Measurements from ENCODE around the gene SLC1A3.

Gene SLC1A3

GRCh38 chr5:36690041-36690961 lies 83.9 kb downstream of the SLC1A3 start:
- DNase-seq: peak; percentile 76 to 83

GRCh38 chr5:36691226-36691625 lies 84.8 kb downstream of the SLC1A3 start:
- DNase-seq: no peak

GRCh38 chr5:36691696-36692371 lies 85.4 kb downstream of the SLC1A3 start:
- no peak for DNase-seq

- DNase-seq: peak; percentile 50 to 66
These were observed 86.7 kb downstream of the SLC1A3 start for GRCh38 chr5:36692791-36693763.

GRCh38 chr5:36694351-36694750 lies 87.9 kb downstream of the SLC1A3 start:
- DNase-seq: no peak

GRCh38 chr5:36696059-36696673 lies 89.8 kb downstream of the SLC1A3 start:
- peak; percentile 38 to 49 for DNase-seq

GRCh38 chr5:36698031-36698430 lies 91.6 kb downstream of the SLC1A3 start:
- DNase-seq: no peak

- no peak for DNase-seq
These were observed 94.8 kb downstream of the SLC1A3 start for GRCh38 chr5:36701085-36701698.

- DNase-seq: no peak
These were observed 96.9 kb downstream of the SLC1A3 start for GRCh38 chr5:36703245-36703860.

GRCh38 chr5:36704131-36704530 lies 97.7 kb downstream of the SLC1A3 start:
- DNase-seq: no peak

GRCh38 chr5:36705055-36705454 lies 98.6 kb downstream of the SLC1A3 start:
- no peak for DNase-seq

- no peak for DNase-seq
These were observed 100.3 kb downstream of the SLC1A3 start for GRCh38 chr5:36706662-36707061.

- no peak for DNase-seq
These were observed 102.6 kb downstream of the SLC1A3 start for GRCh38 chr5:36708996-36709395.

- no peak for DNase-seq
These were observed 103.6 kb downstream of the SLC1A3 start for GRCh38 chr5:36710039-36710438.

GRCh38 chr5:36712706-36713105 lies 106.3 kb downstream of the SLC1A3 start:
- no peak for DNase-seq

GRCh38 chr5:36713541-36713940 lies 107.1 kb downstream of the SLC1A3 start:
- DNase-seq: no peak

- no peak for DNase-seq
These were observed 110.8 kb downstream of the SLC1A3 start for GRCh38 chr5:36717131-36717695.

- no peak for DNase-seq
These were observed 112.9 kb downstream of the SLC1A3 start for GRCh38 chr5:36719282-36719681.

GRCh38 chr5:36720688-36721087 lies 114.3 kb downstream of the SLC1A3 start:
- DNase-seq: no peak

- no peak for DNase-seq
These were observed 115.3 kb downstream of the SLC1A3 start for GRCh38 chr5:36721664-36722235.

- DNase-seq: no peak
These were observed 116.5 kb downstream of the SLC1A3 start for GRCh38 chr5:36722900-36723299.
